WTC11 (cell line): ENCODE data around the gene DMGDH.

ENCODE experiments used
- CTCF ChIP-seq: fragments of 200-600 bp; IDR thresholded peaks from 2 replicates; pipeline ENCODE4 v1.8.0; 2022; ENCODE audit warnings: antibody characterized with exemption
- ETV6 ChIP-seq: sonication (generic); formaldehyde crosslinking; IDR thresholded peaks from 2 replicates; pipeline ENCODE4 v1.8.1; 2022; ENCODE audit warnings: mild to moderate bottlenecking, missing genetic modification reagents
- NFE2L1 ChIP-seq: sonication (generic); formaldehyde crosslinking; IDR thresholded peaks from 2 replicates; pipeline ENCODE4 v1.8.1; 2023; ENCODE audit warnings: missing genetic modification reagents
- NR3C1 ChIP-seq: sonication (generic); formaldehyde crosslinking; conservative IDR thresholded peaks from 2 replicates; pipeline ENCODE4 v1.8.1; 2023; ENCODE audit warnings: low read depth, mild to moderate bottlenecking, missing genetic modification reagents
- SMAD4 ChIP-seq: sonication (generic); formaldehyde crosslinking; IDR thresholded peaks from 2 replicates; pipeline ENCODE4 v1.8.0; 2022; ENCODE audit warnings: mild to moderate bottlenecking, missing genetic modification reagents
- TEAD4 ChIP-seq: sonication (generic); formaldehyde crosslinking; IDR thresholded peaks from 2 replicates; pipeline ENCODE4 v1.8.0; 2022; ENCODE audit warnings: mild to moderate bottlenecking, missing genetic modification reagents
- ZBTB21 ChIP-seq: sonication (generic); formaldehyde crosslinking; IDR thresholded peaks from 2 replicates; pipeline ENCODE4 v1.8.1; 2023; ENCODE audit warnings: mild to moderate bottlenecking, missing genetic modification reagents, borderline replicate concordance
- ZNF121 ChIP-seq: sonication (generic); formaldehyde crosslinking; IDR thresholded peaks from 2 replicates; pipeline ENCODE4 v1.8.0; 2023; ENCODE audit warnings: missing genetic modification reagents
- ZSCAN18 ChIP-seq: fragments of 250-450 bp; sonication (Bioruptor Pico); IDR thresholded peaks from 2 replicates; pipeline ENCODE4 v2.1.2; 2022; ENCODE audit warnings: mild to moderate bottlenecking, moderate library complexity
- TF ChIP-seq, protein P1 (sequence below): fragments of 250-450 bp; sonication (Bioruptor Pico); IDR thresholded peaks from 2 replicates; pipeline ENCODE4 v1.9.0; 2021; ENCODE audit warnings: mild to moderate bottlenecking
- TF ChIP-seq, protein P2 (sequence below): sonication (generic); formaldehyde crosslinking; IDR thresholded peaks from 2 replicates; pipeline ENCODE4 v1.8.1; 2023; ENCODE audit warnings: mild to moderate bottlenecking, missing genetic modification reagents, moderate library complexity
- TF ChIP-seq, protein P3 (sequence below): sonication (generic); formaldehyde crosslinking; IDR thresholded peaks from 2 replicates; pipeline ENCODE4 v1.8.0; 2022; ENCODE audit warnings: mild to moderate bottlenecking, missing genetic modification reagents

- TF ChIP-seq ETV6 (no peak), ZSCAN18 (CRISPR knock-in tag) (no peak), NFE2L1 (no peak), ZNF121 (CRISPR knock-in tag) (no peak), CTCF (no peak), ZBTB21 (CRISPR knock-in tag) (no peak), TEAD4 (CRISPR knock-in tag) (no peak), SMAD4 (no peak), NR3C1 (no peak)
- TF ChIP-seq, protein P1, sequence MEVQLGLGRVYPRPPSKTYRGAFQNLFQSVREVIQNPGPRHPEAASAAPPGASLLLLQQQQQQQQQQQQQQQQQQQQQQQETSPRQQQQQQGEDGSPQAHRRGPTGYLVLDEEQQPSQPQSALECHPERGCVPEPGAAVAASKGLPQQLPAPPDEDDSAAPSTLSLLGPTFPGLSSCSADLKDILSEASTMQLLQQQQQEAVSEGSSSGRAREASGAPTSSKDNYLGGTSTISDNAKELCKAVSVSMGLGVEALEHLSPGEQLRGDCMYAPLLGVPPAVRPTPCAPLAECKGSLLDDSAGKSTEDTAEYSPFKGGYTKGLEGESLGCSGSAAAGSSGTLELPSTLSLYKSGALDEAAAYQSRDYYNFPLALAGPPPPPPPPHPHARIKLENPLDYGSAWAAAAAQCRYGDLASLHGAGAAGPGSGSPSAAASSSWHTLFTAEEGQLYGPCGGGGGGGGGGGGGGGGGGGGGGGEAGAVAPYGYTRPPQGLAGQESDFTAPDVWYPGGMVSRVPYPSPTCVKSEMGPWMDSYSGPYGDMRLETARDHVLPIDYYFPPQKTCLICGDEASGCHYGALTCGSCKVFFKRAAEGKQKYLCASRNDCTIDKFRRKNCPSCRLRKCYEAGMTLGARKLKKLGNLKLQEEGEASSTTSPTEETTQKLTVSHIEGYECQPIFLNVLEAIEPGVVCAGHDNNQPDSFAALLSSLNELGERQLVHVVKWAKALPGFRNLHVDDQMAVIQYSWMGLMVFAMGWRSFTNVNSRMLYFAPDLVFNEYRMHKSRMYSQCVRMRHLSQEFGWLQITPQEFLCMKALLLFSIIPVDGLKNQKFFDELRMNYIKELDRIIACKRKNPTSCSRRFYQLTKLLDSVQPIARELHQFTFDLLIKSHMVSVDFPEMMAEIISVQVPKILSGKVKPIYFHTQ: no peak
- TF ChIP-seq, protein P2, sequence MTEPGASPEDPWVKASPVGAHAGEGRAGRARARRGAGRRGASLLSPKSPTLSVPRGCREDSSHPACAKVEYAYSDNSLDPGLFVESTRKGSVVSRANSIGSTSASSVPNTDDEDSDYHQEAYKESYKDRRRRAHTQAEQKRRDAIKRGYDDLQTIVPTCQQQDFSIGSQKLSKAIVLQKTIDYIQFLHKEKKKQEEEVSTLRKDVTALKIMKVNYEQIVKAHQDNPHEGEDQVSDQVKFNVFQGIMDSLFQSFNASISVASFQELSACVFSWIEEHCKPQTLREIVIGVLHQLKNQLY (CRISPR knock-in tag): no peak
- TF ChIP-seq, protein P3, sequence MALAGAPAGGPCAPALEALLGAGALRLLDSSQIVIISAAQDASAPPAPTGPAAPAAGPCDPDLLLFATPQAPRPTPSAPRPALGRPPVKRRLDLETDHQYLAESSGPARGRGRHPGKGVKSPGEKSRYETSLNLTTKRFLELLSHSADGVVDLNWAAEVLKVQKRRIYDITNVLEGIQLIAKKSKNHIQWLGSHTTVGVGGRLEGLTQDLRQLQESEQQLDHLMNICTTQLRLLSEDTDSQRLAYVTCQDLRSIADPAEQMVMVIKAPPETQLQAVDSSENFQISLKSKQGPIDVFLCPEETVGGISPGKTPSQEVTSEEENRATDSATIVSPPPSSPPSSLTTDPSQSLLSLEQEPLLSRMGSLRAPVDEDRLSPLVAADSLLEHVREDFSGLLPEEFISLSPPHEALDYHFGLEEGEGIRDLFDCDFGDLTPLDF: no peak
Measured at GRCh38 chr5:79069488-79070349, at the start of gene DMGDH, which contains the start of gene BHMT2.
